ENCODE data around the gene MROH2B.

GRCh38 chr5:41102341-41102740, 31.2 kb upstream of the MROH2B start:
- TF ChIP-seq POLR2AphosphoS5 (IDR thresholded peaks at IDR 0.05; ENCODE audit: borderline replicate concordance, low read depth, low read length) (no peak), EZH2 (IDR thresholded peaks at IDR 0.05) (no peak)
